ENCODE results near the gene UBE2Z.

The UBE2Z gene

DNA sequence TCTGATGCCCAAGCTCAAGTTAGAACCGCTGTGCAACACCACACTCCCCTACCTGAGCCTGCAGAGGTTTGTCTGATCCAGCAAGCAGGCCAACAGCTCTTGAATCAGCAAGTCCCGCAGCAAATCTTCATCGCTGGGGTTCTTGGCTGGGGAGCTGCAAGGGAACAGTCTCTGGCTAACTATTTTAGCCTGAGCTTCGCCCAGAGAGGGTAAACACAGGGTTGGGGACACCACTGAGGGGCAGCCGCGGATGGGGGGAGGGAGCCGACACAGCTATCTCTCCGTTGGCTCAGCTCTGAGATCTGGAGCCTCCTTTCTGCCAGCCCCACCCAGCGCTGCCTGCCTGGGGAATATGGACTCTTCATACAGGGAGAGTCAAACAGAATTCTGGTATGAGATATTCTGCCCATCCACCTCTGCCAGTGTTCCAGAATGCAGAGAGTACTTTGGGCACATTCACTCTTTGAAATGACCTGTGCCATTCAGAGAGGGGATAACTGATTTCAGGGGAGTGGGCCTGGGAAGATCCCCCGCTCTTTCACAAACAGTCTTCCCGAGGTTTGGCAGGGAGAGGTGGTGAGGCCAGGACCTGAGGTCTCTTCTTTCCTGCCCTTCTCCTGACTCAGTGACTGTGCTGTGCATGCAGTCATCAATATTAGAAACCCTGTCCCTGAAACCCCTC is 52.8 kb downstream of the UBE2Z start:
- no peak for DNase-seq (ENCODE audit: low spot score)

DNA sequence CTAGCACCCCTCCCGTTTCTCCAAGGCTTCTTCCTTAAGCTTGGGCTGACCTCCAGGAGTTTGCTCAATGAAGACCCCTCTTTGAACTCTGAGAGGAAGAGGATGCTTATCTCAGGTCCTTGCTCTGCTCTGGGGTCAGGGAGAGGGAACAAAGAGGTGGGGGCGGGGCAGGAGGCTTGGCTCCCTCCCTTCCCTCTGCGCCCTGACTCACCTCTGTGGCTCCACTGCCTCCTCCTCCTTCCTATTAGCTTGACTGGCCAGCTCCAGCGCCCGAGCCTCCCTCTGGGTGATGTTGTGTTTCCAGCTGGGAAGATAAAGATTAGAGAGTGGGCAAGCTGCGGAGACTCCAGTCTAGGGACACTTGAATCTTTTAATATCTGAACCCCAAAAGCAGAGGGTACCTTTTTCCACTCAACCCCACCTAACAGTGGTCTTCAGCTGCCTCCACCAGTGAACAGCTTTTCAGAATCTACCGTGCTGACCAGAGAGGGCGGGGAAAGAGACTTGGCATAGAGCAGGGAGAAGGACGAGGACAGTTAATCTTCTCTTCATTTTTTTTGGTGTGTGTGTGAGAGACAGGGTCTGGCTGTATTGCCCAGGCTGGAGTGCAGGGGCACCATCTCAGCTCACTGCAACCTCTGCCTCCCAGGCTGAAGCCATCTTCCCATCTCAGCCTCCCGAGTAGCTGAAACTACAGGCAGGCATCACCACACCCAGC is 53.5 kb downstream of the UBE2Z start:
- no peak for DNase-seq (ENCODE audit: low spot score)

DNA sequence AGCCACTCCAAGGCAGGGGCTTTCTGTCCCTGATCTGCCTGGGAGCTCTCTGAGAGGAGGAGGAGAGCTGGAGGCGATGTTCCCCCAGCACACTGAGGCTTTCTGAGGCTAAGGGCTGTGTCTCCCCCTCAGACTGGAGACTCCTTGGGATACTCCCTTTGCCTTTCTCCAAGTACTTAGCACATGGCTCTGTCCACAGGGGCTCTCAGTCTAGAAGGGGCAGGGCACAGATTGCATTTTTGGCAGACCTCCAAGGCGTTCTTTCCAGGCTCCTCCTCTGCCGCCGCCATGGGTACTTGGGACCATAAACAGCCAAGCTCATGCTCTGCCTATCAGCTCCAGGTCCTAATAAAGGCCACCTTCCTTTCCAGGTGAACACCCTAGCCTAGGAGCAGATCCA is 62.0 kb downstream of the UBE2Z start:
- no peak for DNase-seq (ENCODE audit: low spot score)

DNA sequence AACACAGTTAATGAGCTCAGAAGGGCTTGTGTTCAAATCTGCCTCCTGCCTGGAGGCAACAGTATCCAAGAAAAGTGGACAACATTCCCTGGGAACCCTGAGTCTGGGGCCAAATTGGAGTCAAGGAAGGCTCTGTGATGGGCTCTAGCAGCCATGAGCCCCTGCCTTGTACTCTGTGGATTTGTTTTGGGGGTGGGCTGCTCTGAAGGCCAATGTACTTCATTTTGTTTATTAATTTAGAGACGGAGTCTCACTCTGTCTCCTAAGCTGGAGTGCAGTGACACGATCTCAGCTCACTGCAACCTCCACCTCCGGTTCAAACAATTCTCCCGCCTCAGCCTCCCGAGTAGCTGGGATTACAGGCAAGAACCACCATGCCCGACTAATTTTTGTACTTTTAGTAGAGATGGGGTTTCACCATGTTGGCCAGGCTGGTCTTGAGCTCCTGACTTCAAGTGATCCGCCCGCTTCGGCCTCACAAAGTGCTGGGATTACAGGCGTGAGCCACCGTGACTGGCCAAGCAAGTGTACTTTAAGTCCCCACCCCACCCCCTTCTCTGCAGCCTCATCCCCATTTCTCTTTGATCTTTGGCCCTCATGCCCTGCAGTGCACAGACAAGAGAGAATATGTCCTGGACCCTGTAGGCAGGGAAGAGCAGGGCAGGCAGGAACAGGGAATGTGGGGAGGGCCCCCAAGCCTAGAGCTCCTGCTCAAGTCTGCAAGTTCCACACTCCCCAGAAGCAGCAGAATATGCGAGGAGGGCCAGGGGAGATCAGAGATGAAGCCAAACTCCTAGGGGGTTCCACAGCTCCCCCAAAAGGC is 62.9 kb downstream of the UBE2Z start:
- no peak for DNase-seq (ENCODE audit: low spot score)

DNA sequence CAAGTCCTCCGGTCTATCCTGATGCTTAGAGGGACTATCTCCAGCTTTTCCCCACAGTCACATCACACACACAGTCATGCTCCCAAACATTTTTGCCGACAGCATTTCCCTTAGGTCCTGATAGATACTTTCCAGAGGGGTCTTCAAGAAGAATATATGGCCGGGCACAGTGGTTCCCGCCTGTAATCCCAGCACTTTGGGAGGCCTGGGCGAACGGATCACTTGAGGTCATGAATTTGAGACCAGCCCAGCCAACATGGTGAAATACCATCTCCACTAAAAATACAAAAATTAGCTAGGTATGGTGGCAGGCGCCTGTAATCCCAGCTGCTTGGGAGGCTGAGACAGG is 64.5 kb downstream of the UBE2Z start:
- no peak for DNase-seq (ENCODE audit: low spot score)

DNA sequence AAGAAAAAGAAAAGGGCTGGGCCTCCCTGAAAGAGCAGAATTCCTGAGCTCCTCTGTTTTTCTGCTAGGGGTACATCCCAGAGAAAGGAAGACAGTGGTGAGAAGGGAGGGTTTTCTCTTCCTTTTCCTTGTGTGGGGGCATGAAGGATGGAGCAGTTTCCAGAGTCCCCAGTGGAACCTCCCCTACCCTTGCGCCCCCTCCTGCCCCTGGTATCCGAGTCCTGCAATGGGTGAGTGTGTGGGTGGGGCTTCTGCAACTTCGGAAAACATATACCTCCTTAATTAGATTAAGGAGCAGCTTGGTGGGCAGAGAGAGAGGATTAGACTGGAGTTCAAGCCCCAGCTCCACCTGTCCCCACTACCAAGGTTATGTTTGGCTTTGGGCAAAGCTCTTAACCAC is 65.6 kb downstream of the UBE2Z start:
- DNase-seq (ENCODE audit: low spot score), result no peak

Measured in putamen (tissue), 1 donor.